ENCODE results near the gene PITPNM3. TPM values are rescaled to one million over a fixed set of nuclear protein-coding genes. Genes with fewer than 3 reads are reported as not detected.

PITPNM3 gene
- total RNA-seq, 1 experiment from 2014 or later, result 0.04 TPM

- no peaks in the 10 kb centered on the region for H3K79me2 ChIP-seq (ENCODE audit: low read length)
- no peaks in the 10 kb centered on the region for H3K9me2 ChIP-seq (replicated peaks; ENCODE audit: insufficient read depth, low read length)
- no peak overlapping the region for H3K4me2 ChIP-seq (ENCODE audit: low read depth, low read length, poor library complexity, severe bottlenecking)
- H3K27ac ChIP-seq (ENCODE audit: low read length), result no peak overlapping the region
- H3K27me3 ChIP-seq (ENCODE audit: low read length), result no peaks in the 10 kb centered on the region
- H4K20me1 ChIP-seq (ENCODE audit: insufficient read depth, low read depth, low read length), result peaks cover 35% of the 10 kb centered on the region
- H3K4me1 ChIP-seq (ENCODE audit: low read length), result no peaks in the 10 kb centered on the region
- H3K36me3 ChIP-seq (ENCODE audit: insufficient read depth, low read length), result no peaks in the 10 kb centered on the region
- no peak for DNase-seq
- H3K4me3 ChIP-seq (ENCODE audit: low read length), result no peak overlapping the region
- H3K9me3 ChIP-seq (ENCODE audit: low read length), result no peaks in the 10 kb centered on the region
- H2AFZ ChIP-seq (ENCODE audit: low read length), result no peak overlapping the region
- H3K9ac ChIP-seq (ENCODE audit: low read length), result no peak overlapping the region
Measured at GRCh38 chr17:6448473-6448872, 107.9 kb downstream of the PITPNM3 start.

- no peak overlapping the region for H3K4me3 ChIP-seq (ENCODE audit: low read length)
- H3K9me3 ChIP-seq (ENCODE audit: low read length), result no peaks in the 10 kb centered on the region
- H3K4me1 ChIP-seq (ENCODE audit: low read length), result no peaks in the 10 kb centered on the region
- H3K27me3 ChIP-seq (ENCODE audit: low read length), result no peaks in the 10 kb centered on the region
- no peak overlapping the region for H3K9ac ChIP-seq (ENCODE audit: low read length)
- no peak overlapping the region for H3K27ac ChIP-seq (ENCODE audit: low read length)
- no peaks in the 10 kb centered on the region for H3K79me2 ChIP-seq (ENCODE audit: low read length)
- DNase-seq, result no peak
- no peak overlapping the region for H2AFZ ChIP-seq (ENCODE audit: low read length)
- H4K20me1 ChIP-seq (ENCODE audit: insufficient read depth, low read depth, low read length), result peaks cover 32% of the 10 kb centered on the region
- no peaks in the 10 kb centered on the region for H3K36me3 ChIP-seq (ENCODE audit: insufficient read depth, low read length)
- H3K9me2 ChIP-seq (replicated peaks; ENCODE audit: insufficient read depth, low read length), result no peaks in the 10 kb centered on the region
- H3K4me2 ChIP-seq (ENCODE audit: low read depth, low read length, poor library complexity, severe bottlenecking), result no peak overlapping the region
Measured at GRCh38 chr17:6446516-6447100, 109.7 kb downstream of the PITPNM3 start.

GRCh38 chr17:6444571-6445335 lies 111.6 kb downstream of the PITPNM3 start:
- DNase-seq, result no peak
- H3K9me3 ChIP-seq (ENCODE audit: low read length), result no peaks in the 10 kb centered on the region
- H3K4me1 ChIP-seq (ENCODE audit: low read length), result no peaks in the 10 kb centered on the region
- H3K9ac ChIP-seq (ENCODE audit: low read length), result no peak overlapping the region
- H3K79me2 ChIP-seq (ENCODE audit: low read length), result no peaks in the 10 kb centered on the region
- no peaks in the 10 kb centered on the region for H3K9me2 ChIP-seq (replicated peaks; ENCODE audit: insufficient read depth, low read length)
- peaks cover 16% of the 10 kb centered on the region for H4K20me1 ChIP-seq (ENCODE audit: insufficient read depth, low read depth, low read length)
- H3K27ac ChIP-seq (ENCODE audit: low read length), result no peak overlapping the region
- no peak overlapping the region for H3K4me3 ChIP-seq (ENCODE audit: low read length)
- no peaks in the 10 kb centered on the region for H3K27me3 ChIP-seq (ENCODE audit: low read length)
- H2AFZ ChIP-seq (ENCODE audit: low read length), result no peak overlapping the region
- H3K4me2 ChIP-seq (ENCODE audit: low read depth, low read length, poor library complexity, severe bottlenecking), result no peak overlapping the region
- H3K36me3 ChIP-seq (ENCODE audit: insufficient read depth, low read length), result no peaks in the 10 kb centered on the region

GRCh38 chr17:6443692-6444570 lies 112.4 kb downstream of the PITPNM3 start, which contains the start of gene PIMREG:
PIMREG (plus strand) TSS chr17:6444455; CDS start chr17:6445111, 656 bp downstream.
- no peak for DNase-seq
- Histone ChIP-seq H3K9ac (ENCODE audit: low read length) (no peak within 1 kb of the TSS), H2AFZ (ENCODE audit: low read length) (no peak within 1 kb of the TSS), H3K4me2 (ENCODE audit: low read depth, low read length, poor library complexity, severe bottlenecking) (no peak within 1 kb of the TSS), H4K20me1 (ENCODE audit: insufficient read depth, low read depth, low read length) (peaks cover 8% of the 10 kb centered on the region; the same call in 1 of the 2 replicates), H3K27ac (ENCODE audit: low read length) (no peak within 1 kb of the TSS), H3K4me3 (ENCODE audit: low read length) (no peak within 1 kb of the TSS), H3K9me3 (ENCODE audit: low read length) (no peaks in the 10 kb centered on the region), H3K27me3 (ENCODE audit: low read length) (no peaks in the 10 kb centered on the region), H3K9me2 (replicated peaks; ENCODE audit: insufficient read depth, low read length) (no peaks in the 10 kb centered on the region), H3K36me3 (ENCODE audit: insufficient read depth, low read length) (no peaks in the 10 kb centered on the region), H3K4me1 (ENCODE audit: low read length) (no peaks in the 10 kb centered on the region), H3K79me2 (ENCODE audit: low read length) (no peaks in the 10 kb centered on the region)

GRCh38 chr17:6442775-6443174 lies 113.6 kb downstream of the PITPNM3 start:
- Histone ChIP-seq H3K4me3 (ENCODE audit: low read length) (no peak overlapping the region), H3K4me1 (ENCODE audit: low read length) (peaks cover under 1% of the 10 kb centered on the region), H3K79me2 (ENCODE audit: low read length) (no peaks in the 10 kb centered on the region), H3K36me3 (ENCODE audit: insufficient read depth, low read length) (no peaks in the 10 kb centered on the region), H3K9me3 (ENCODE audit: low read length) (no peaks in the 10 kb centered on the region), H3K9ac (ENCODE audit: low read length) (no peak overlapping the region), H3K9me2 (replicated peaks; ENCODE audit: insufficient read depth, low read length) (no peaks in the 10 kb centered on the region), H3K27ac (ENCODE audit: low read length) (no peak overlapping the region), H3K27me3 (ENCODE audit: low read length) (no peaks in the 10 kb centered on the region), H2AFZ (ENCODE audit: low read length) (no peak overlapping the region), H3K4me2 (ENCODE audit: low read depth, low read length, poor library complexity, severe bottlenecking) (no peak overlapping the region), H4K20me1 (ENCODE audit: insufficient read depth, low read depth, low read length) (0 out of 2 replicates have a peak, but pooled peaks cover 4% of the 10 kb centered on the region)
- no peak for DNase-seq

GRCh38 chr17:6439951-6440350 lies 116.4 kb downstream of the PITPNM3 start:
- H3K27me3 ChIP-seq (ENCODE audit: low read length), result no peaks in the 10 kb centered on the region
- no peaks in the 10 kb centered on the region for H4K20me1 ChIP-seq (ENCODE audit: insufficient read depth, low read depth, low read length)
- no peak for DNase-seq
- no peaks in the 10 kb centered on the region for H3K9me2 ChIP-seq (replicated peaks; ENCODE audit: insufficient read depth, low read length)
- H3K9me3 ChIP-seq (ENCODE audit: low read length), result no peaks in the 10 kb centered on the region
- no peaks in the 10 kb centered on the region for H3K36me3 ChIP-seq (ENCODE audit: insufficient read depth, low read length)
- no peak overlapping the region for H3K9ac ChIP-seq (ENCODE audit: low read length)
- H2AFZ ChIP-seq (ENCODE audit: low read length), result no peak overlapping the region
- no peaks in the 10 kb centered on the region for H3K79me2 ChIP-seq (ENCODE audit: low read length)
- no peak overlapping the region for H3K4me3 ChIP-seq (ENCODE audit: low read length)
- H3K4me1 ChIP-seq (ENCODE audit: low read length), result peaks cover 6% of the 10 kb centered on the region
- no peak overlapping the region for H3K27ac ChIP-seq (ENCODE audit: low read length)
- H3K4me2 ChIP-seq (ENCODE audit: low read depth, low read length, poor library complexity, severe bottlenecking), result no peak overlapping the region

GRCh38 chr17:6437956-6438355 lies 118.4 kb downstream of the PITPNM3 start:
- H3K79me2 ChIP-seq (ENCODE audit: low read length), result no peaks in the 10 kb centered on the region
- H3K4me3 ChIP-seq (ENCODE audit: low read length), result no peak overlapping the region
- H3K27ac ChIP-seq (ENCODE audit: low read length), result no peak overlapping the region
- H3K36me3 ChIP-seq (ENCODE audit: insufficient read depth, low read length), result no peaks in the 10 kb centered on the region
- no peaks in the 10 kb centered on the region for H3K9me2 ChIP-seq (replicated peaks; ENCODE audit: insufficient read depth, low read length)
- no peak for DNase-seq
- H4K20me1 ChIP-seq (ENCODE audit: insufficient read depth, low read depth, low read length), result no peaks in the 10 kb centered on the region
- H3K9ac ChIP-seq (ENCODE audit: low read length), result no peak overlapping the region
- H3K27me3 ChIP-seq (ENCODE audit: low read length), result no peaks in the 10 kb centered on the region
- no peak overlapping the region for H2AFZ ChIP-seq (ENCODE audit: low read length)
- no peaks in the 10 kb centered on the region for H3K9me3 ChIP-seq (ENCODE audit: low read length)
- H3K4me1 ChIP-seq (ENCODE audit: low read length), result peaks cover 6% of the 10 kb centered on the region
- no peak overlapping the region for H3K4me2 ChIP-seq (ENCODE audit: low read depth, low read length, poor library complexity, severe bottlenecking)

GRCh38 chr17:6437466-6437865 lies 118.9 kb downstream of the PITPNM3 start:
- peaks cover 6% of the 10 kb centered on the region for H3K4me1 ChIP-seq (ENCODE audit: low read length)
- no peaks in the 10 kb centered on the region for H3K36me3 ChIP-seq (ENCODE audit: insufficient read depth, low read length)
- no peak for DNase-seq
- H3K27ac ChIP-seq (ENCODE audit: low read length), result no peak overlapping the region
- H3K9me3 ChIP-seq (ENCODE audit: low read length), result no peaks in the 10 kb centered on the region
- no peak overlapping the region for H3K9ac ChIP-seq (ENCODE audit: low read length)
- no peaks in the 10 kb centered on the region for H4K20me1 ChIP-seq (ENCODE audit: insufficient read depth, low read depth, low read length)
- no peaks in the 10 kb centered on the region for H3K79me2 ChIP-seq (ENCODE audit: low read length)
- no peak overlapping the region for H3K4me3 ChIP-seq (ENCODE audit: low read length)
- H2AFZ ChIP-seq (ENCODE audit: low read length), result no peak overlapping the region
- no peaks in the 10 kb centered on the region for H3K27me3 ChIP-seq (ENCODE audit: low read length)
- H3K4me2 ChIP-seq (ENCODE audit: low read depth, low read length, poor library complexity, severe bottlenecking), result no peak overlapping the region
- H3K9me2 ChIP-seq (replicated peaks; ENCODE audit: insufficient read depth, low read length), result no peaks in the 10 kb centered on the region

Measured in Karpas-422 (cell line).